Spleen (tissue), 11 donors: ENCODE data around the gene KCNC3. TPM values are rescaled to one million over a fixed set of nuclear protein-coding genes. Genes with fewer than 3 reads are reported as not detected.

ENCODE experiments used
- DNase-seq: peaks from one replicate; pipeline ENCODE4 v3.0.0-alpha.2; 2020
- H3K27ac ChIP-seq, 8 donors: fragments of 200-600 bp; sonication (generic) in 7 of 8; 1 replicate in 4 of 8; 2 replicates in 4 of 8; pipeline versions ENCODE4 v1.5.0 to v1.8.0; 2016 to 2021; ENCODE audit warnings: inconsistent platforms in 4 of 8, mild to moderate bottlenecking in 4 of 8, moderate library complexity in 1 of 8
- H3K27me3 ChIP-seq, 7 donors: fragments of 200-600 bp; sonication (generic) in 6 of 7; replicated peaks in 1 of 7; 1 replicate in 4 of 7; 2 replicates in 3 of 7; pipeline versions ENCODE4 v1.5.0 to v1.8.0; 2016 to 2021; ENCODE audit warnings: inconsistent platforms in 3 of 7, mild to moderate bottlenecking in 1 of 7
- H3K36me3 ChIP-seq, 6 donors: fragments of 200-600 bp; sonication (generic) in 5 of 6; 1 replicate in 4 of 6; 2 replicates in 2 of 6; pipeline versions ENCODE4 v1.5.0 to v1.8.0; 2016 to 2021; ENCODE audit warnings: inconsistent platforms in 2 of 6
- H3K4me1 ChIP-seq, 6 donors: fragments of 200-600 bp; sonication (generic) in 5 of 6; 1 replicate in 3 of 6; 2 replicates in 3 of 6; pipeline versions ENCODE4 v1.5.0 to v1.8.0; 2016 to 2021; ENCODE audit warnings: inconsistent platforms in 3 of 6
- H3K4me3 ChIP-seq, 8 donors: fragments of 200-600 bp; sonication (generic) in 7 of 8; 1 replicate in 4 of 8; 2 replicates in 4 of 8; pipeline versions ENCODE4 v1.5.0 to v1.8.0; 2016 to 2021; ENCODE audit warnings: inconsistent platforms in 4 of 8, mild to moderate bottlenecking in 4 of 8, moderate library complexity in 2 of 8
- H3K9me3 ChIP-seq, 8 donors: fragments of 200-600 bp; sonication (generic) in 7 of 8; 1 replicate in 4 of 8; 2 replicates in 4 of 8; pipeline versions ENCODE4 v1.5.0 to v1.8.0; 2016 to 2021; ENCODE audit warnings: inconsistent platforms in 4 of 8
- CTCF ChIP-seq, 11 experiments: fragments of 200-600 bp in 7 of 11; fragments of 450-650 bp in 4 of 11; sonication (generic) in 4 of 11; IDR thresholded peaks in 8 of 11; conservative IDR thresholded peaks in 3 of 11; 1 replicate in 7 of 11; 2 replicates in 4 of 11; pipeline versions ENCODE4 v1.4.0 to v1.8.0; 2016 to 2021; ENCODE audit warnings: antibody characterized with exemption in 11 of 11, inconsistent platforms in 4 of 11, mild to moderate bottlenecking in 1 of 11
- POLR2A ChIP-seq, 3 donors: fragments of 450-650 bp; IDR thresholded peaks; one replicate each; pipeline ENCODE4 v1.5.1; 2017; ENCODE audit warnings: antibody characterized with exemption in 3 of 3, mild to moderate bottlenecking in 1 of 3
- POLR2AphosphoS5 ChIP-seq, 3 donors: sonication (generic); formaldehyde crosslinking; IDR thresholded peaks; one replicate each; pipeline ENCODE4 v1.5.1; 2017; ENCODE audit warnings: antibody characterized with exemption in 3 of 3
- WGBS, 5 donors: extraction: QIAGEN DNeasy Blood & Tissue Kit in 3 of 5; methylation state at CpG; one replicate each; pipeline versions ENCODE4 v1.1.5 to v1.1.7; 2013 to 2018; 5-methylcytosine and 5-hydroxymethylcytosine counted together
- intact Hi-C: fragments of 100-400 bp; cut with DNase I; formaldehyde crosslinking; loops from one replicate; pipeline ENCODE4 v1.15.0; 2023; ENCODE audit warnings: low total_unique reads
- polyA plus RNA-seq, 3 donors: library from polyadenylated mRNA; stranded (reverse); fragments of 200-250 nt; gene quantifications; one replicate each; pipeline ENCODE4 v1.2.1, GENCODE V29; 2013
- total RNA-seq, 7 donors: library from RNA; depleted of rRNA in 3 of 7; stranded (reverse); fragments of >200 nt in 3 of 7; fragmentation: NEBNext Ultra II Directional in 4 of 7; extraction: Animal tissue kit (Norgen Biotek cat#: 25700) in 4 of 7; gene quantifications; one replicate each; pipeline versions ENCODE4 v1.1.0 to v1.2.1, GENCODE V29; 2016 to 2021
- donor health status: healthy with polysubstance abuse.
- donor health status: DM: no; HTN: no; CAD: no; lungs with moderate emphysema.
- donor health status: DM: no; HTN: no; CAD: no.
- donor health status: Bipolar disorder and iron deficiency.
- donor health status: healthy.
- donor health status: DM: no; HTN: no; CAD: no.
- donor health status: DM: yes; HTN: yes; CAD: no.

KCNC3 gene
- total and polyA plus RNA-seq, 10 donors: 0.72 to 20.8 (median 5.2) TPM

GRCh38 chr19:50377051-50377461 is 47.9 kb upstream of the KCNC3 start:
- H3K27ac ChIP-seq: peak overlapping the region in 4 of 8 donors; percentile 99 to 100 (median 99)
- H3K4me1 ChIP-seq: peaks cover 0 to 57% (median 29%) of the 10 kb centered on the region in 6 donors
- intact Hi-C loops: no loop called here
- H3K27me3 ChIP-seq: no peaks in the 10 kb centered on the region
- peak; percentile 88 for DNase-seq
- TF ChIP-seq POLR2A (IDR thresholded peaks at IDR 0.05) (no peak), CTCF (IDR thresholded peaks at IDR 0.05 in 8 of 11, conservative IDR thresholded peaks at IDR 0.05 in 3 of 11) (no peak), POLR2AphosphoS5 (IDR thresholded peaks at IDR 0.05) (no peak)
- peaks cover 2 to 49% (median 48%) of the 10 kb centered on the region in 6 donors for H3K36me3 ChIP-seq
- 52 to 64% (median 63%) methylated on average over 7 of the region's 7 CpGs for WGBS, 5 donors
- H3K9me3 ChIP-seq: no peaks in the 10 kb centered on the region
- H3K4me3 ChIP-seq: peak overlapping the region in 5 of 8 donors; percentile 69 to 84 (median 72)

GRCh38 chr19:50376166-50377050 is 47.2 kb upstream of the KCNC3 start, which contains the start of gene NR1H2:
Gene NR1H2 (plus strand): TSS chr19:50376457. CDS start chr19:50377606, 1,149 bp downstream.
- intact Hi-C loops: no loop called here
- peak; percentile 98 for DNase-seq
- 1 to 2% (median 2%) methylated on average over 52 to 67 of the region's 67 CpGs for WGBS, 5 donors

GRCh38 chr19:50371914-50372475 is 42.8 kb upstream of the KCNC3 start:
- WGBS, 5 donors: 67 to 83% (median 76%) methylated on average over 10 of the region's 10 CpGs
- TF ChIP-seq POLR2A (IDR thresholded peaks at IDR 0.05) (no peak), POLR2AphosphoS5 (IDR thresholded peaks at IDR 0.05) (no peak), CTCF (IDR thresholded peaks at IDR 0.05 in 8 of 11, conservative IDR thresholded peaks at IDR 0.05 in 3 of 11) (no peak)

More at GRCh38 chr19:50376166-50377050, 47.2 kb upstream of the KCNC3 start, which contains the start of gene NR1H2:
- Histone ChIP-seq H3K4me3 (peak within 1 kb of the TSS; percentile 61 to 92 (median 76)), H3K4me1 (peaks cover 0 to 57% (median 29%) of the 10 kb centered on the region in 6 donors), H3K27me3 (no peaks in the 10 kb centered on the region), H3K36me3 (peaks cover 0 to 43% (median 42%) of the 10 kb centered on the region in 6 donors), H3K9me3 (no peaks in the 10 kb centered on the region), H3K27ac (peak within 1 kb of the TSS; percentile 98 to 100 (median 99))
- peak in 3 of 11 experiments; percentile 5 to 12 (median 8) for TF ChIP-seq CTCF (IDR thresholded peaks at IDR 0.05 in 8 of 11, conservative IDR thresholded peaks at IDR 0.05 in 3 of 11)
- TF ChIP-seq POLR2A (IDR thresholded peaks at IDR 0.05): peak in 1 of 3 donors; percentile 12
- peak; percentile 94 to 99 (median 95) for TF ChIP-seq POLR2AphosphoS5 (IDR thresholded peaks at IDR 0.05)

More at GRCh38 chr19:50371914-50372475, 42.8 kb upstream of the KCNC3 start:
- DNase-seq: no peak
- Histone ChIP-seq H3K27ac (peak overlapping the region in 1 of 8 donors; percentile 30), H3K9me3 (no peaks in the 10 kb centered on the region), H3K36me3 (no peaks in the 10 kb centered on the region), H3K27me3 (no peaks in the 10 kb centered on the region), H3K4me1 (peaks cover 5 to 40% (median 21%) of the 10 kb centered on the region in 6 donors), H3K4me3 (no peak overlapping the region)
- intact Hi-C loops: no loop called here
